ENCODE data around the gene TSHZ2. TPM values are rescaled to one million over a fixed set of nuclear protein-coding genes. Genes with fewer than 3 reads are reported as not detected.

The TSHZ2 gene
- total RNA-seq, 1 donor from 2014 or later, result 0.27 TPM

- DNase-seq (ENCODE audit: low read depth), result no peak
Measured at GRCh38 chr20:53061192-53062108, 89.3 kb downstream of the TSHZ2 start.

- no peak for DNase-seq (ENCODE audit: low read depth)
Measured at GRCh38 chr20:53064935-53065334, 92.8 kb downstream of the TSHZ2 start.

DNA sequence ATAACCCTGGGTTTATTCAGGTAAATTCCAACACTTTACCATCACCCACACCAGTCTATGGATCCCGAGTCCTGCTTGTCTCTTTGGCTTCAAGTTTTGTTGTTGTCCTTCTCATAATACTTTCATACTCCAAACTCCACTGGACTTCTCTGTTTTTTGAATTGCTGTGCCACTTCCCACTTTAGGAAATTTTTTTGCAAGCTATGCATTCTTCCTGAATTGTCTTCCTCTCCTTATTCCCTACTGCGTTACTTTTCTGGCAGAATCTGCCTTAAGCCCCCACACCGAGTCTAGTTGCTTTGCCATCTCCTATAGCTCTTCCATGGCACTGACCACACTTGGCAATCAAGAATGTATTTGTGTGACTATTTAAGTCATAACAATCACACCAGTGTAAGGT is 96.1 kb downstream of the TSHZ2 start:
- no peak for DNase-seq (ENCODE audit: low read depth)

- DNase-seq (ENCODE audit: low read depth), result no peak
Measured at GRCh38 chr20:53069132-53069531, 97.0 kb downstream of the TSHZ2 start.

DNA sequence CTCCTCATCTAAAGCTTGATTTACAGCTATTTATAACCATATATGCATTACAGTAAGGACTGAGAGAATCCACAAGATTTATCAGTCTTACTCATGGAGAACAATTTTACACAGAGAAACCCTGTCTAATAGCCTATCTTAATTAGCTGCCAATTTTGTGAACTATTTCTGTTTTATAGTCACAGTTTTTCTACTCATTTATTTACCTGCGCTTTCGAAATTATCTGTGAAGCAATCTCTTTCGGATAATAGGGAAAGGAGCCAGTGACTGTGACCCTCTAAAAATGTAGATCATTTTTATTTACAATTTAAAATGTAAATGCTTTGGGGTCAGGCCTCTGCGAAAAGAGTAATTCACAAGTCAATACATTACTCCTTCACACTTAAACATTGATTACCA is 98.1 kb downstream of the TSHZ2 start:
- no peak for DNase-seq (ENCODE audit: low read depth)

GRCh38 chr20:53070706-53071392 is 98.7 kb downstream of the TSHZ2 start:
- no peak for DNase-seq (ENCODE audit: low read depth)

DNA sequence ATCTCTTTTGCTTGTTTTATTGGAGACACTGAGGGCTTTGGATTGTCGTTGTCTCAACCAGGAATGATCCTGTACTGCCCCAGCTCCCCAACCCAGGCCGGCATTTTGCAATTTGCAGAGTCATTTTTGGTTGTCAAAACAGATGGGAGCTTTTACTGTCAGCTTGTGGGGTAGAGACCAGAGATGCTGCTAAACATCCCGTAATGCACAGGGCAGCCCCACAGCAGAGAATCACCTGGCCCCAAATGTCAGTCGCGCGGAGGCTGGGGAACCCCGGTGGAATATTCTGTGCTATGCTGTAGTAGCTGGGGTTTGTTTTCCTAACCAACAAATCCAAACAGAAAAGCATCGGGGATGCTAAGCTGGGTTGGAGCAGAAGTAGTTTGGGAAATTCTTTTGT is 99.7 kb downstream of the TSHZ2 start:
- DNase-seq (ENCODE audit: low read depth), result no peak

DNA sequence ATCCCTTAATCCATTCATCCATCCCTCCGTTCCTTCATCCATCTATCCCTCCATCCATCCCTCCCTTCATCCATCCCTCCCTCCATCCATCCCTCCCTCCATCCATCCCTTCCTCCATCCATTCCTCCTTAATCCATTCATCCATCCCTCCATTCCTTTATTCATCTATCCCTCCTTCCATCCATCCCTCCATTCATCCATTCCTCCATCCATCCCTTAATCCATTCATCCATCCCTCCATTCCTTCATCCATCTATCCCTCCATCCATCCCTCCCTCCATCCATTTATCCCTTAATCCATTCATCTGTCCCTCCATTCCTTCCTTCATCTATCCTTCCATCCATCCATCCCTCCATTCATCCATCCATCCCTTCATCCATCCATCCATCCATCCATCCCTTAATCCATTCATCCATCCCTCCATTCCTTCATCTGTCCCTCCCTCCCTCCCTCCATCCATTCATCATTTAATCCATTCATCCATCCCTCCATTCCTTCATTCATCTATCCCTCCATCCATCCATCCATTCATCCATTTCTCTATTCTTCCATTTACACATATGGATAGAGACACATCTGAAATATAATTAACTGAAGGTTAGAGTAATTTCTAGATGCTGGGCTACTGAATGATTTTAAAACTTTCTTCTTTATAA is 100.9 kb downstream of the TSHZ2 start:
- DNase-seq (ENCODE audit: low read depth), result no peak

- DNase-seq (ENCODE audit: low read depth), result no peak
Measured at GRCh38 chr20:53073636-53074415, 101.7 kb downstream of the TSHZ2 start.

DNA sequence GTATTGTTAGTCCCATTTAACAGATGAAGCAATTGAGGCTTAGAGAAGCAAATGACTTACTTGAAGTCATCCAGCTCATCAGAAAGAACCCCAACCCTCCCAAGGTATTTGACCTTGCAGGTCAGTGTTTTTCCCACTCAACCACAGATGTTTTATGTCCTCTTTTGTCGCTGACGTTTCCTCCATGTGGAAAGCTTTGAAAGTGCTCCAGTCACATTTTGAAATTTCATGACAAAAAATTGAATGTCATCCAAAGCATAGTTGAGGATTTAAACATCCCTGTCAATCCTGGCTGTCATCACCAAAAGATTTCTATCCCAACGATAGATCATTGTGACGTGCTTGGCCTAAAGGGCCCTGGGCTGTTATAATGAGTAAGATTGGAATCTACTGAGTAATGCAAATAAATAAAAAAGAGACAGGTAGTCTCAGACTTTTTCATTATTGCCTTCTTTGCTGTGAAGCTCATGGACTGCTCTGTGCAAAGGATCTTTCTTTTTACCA is 102.7 kb downstream of the TSHZ2 start:
- DNase-seq (ENCODE audit: low read depth), result no peak

DNA sequence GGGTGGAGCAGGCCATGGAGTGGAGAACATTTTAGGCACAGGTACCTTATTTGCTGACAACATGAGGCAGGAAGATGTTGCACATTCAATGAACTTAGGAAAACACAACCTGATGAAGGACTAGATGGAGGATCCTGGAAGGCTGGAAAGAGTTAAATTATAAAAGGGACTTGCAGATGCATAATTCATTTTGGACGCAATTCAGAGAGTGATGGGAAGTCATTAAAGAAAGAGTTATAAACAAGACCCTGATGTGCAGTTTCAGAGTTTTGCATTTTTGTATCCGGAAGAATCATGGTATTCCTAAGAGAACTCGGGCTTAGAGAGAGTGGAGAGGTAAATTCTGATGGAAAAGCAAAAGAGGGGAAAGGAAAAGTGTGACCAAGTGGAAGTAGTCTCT is 104.5 kb downstream of the TSHZ2 start:
- no peak for DNase-seq (ENCODE audit: low read depth)

DNA sequence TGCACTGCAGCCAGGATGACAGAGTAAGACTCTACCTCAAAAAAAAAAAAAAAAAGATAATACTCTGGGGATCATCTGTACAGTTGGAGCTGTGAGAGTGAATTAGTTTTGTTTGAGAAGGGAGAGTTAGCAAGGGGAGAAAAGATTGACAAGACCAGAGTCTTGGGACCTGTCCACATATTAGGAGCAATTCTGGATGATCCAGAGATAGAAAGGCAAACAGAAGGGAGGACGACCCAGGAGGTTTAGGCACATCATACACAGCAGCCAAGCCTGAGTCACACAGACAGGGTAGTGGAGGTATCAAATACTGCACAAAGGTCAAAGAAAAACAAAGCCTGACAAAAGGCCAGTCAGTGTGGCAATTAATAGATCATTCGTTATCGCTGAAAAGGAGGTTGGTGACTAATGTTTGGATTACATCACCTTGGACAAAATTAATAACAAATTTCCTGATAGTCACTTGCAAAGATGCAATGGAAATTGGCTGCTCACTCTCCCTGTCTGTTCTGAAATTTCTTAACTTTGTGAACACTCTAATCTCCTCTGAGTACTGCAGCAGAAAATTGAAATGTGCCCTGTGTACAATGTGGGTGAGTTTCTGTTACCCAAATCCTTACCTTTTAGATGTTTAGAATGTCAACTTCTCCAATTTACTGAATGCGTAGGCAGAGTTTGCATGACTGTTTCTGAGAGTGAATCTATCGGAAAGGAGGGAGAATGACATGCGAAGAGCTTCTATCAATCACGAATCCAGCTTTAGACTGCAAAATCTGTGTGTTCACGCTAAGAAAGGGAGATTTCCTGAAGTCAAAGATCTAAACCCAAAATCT is 105.4 kb downstream of the TSHZ2 start:
- no peak for DNase-seq (ENCODE audit: low read depth)

GRCh38 chr20:53078761-53079160 is 106.6 kb downstream of the TSHZ2 start:
- no peak for DNase-seq (ENCODE audit: low read depth)

DNA sequence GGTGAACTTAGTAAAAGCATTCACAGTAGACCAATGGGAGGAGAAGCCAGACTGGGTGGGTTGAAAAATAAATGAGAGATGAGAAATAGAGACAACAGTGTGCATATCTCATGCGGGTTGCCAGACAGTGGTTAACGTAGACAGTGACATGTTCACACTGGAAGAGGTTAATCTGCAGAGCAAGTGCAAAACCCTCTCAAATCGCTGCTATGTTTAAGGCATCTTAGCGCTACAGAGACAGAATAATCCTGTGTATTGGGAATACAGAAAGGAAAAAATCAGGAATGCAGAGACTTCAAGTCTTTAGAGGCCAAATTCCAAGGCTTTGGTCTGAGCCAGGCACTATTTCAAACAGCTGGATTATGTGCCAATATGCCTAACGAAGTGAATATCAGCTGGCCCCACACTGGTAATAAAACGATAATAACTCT is 107.1 kb downstream of the TSHZ2 start:
- DNase-seq (ENCODE audit: low read depth), result no peak

- no peak for DNase-seq (ENCODE audit: low read depth)
Measured at GRCh38 chr20:53079828-53080686, 107.9 kb downstream of the TSHZ2 start.

- no peak for DNase-seq (ENCODE audit: low read depth)
Measured at GRCh38 chr20:53080687-53080962, 108.5 kb downstream of the TSHZ2 start.

- no peak for DNase-seq (ENCODE audit: low read depth)
Measured at GRCh38 chr20:53080969-53081871, 109.1 kb downstream of the TSHZ2 start.
